ENCODE data around the gene TRIM33.
"Not testable (repeated sequence)": the region's sequence is repeated elsewhere in the genome, so short reads cannot be mapped to it uniquely, and the experiment has no call there.

Gene TRIM33

DNA sequence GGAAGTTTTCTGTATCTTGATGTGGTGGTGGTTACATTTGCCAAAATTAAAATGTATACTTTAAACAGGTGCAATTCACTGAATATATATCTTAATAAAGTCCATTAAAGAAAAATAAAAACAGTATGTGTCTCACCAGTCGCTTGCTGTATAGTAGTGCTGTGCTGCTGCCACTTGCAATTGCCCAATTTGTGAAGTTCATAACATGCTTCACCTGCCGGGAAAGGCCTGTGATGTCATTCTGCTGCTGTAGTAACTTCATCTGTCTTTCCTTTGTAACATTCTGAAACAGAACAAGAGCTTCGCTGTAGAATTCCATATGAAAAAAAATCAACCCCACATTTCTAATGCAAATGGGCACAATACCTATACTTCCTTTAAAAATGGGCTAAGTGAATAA is 83.4 kb downstream of the TRIM33 start:
- H3K4me2 ChIP-seq (ENCODE audit: low read length) = no peak overlapping the region
- H3K9me3 ChIP-seq (ENCODE audit: control insufficient read depth, low read length) = no peaks in the 10 kb centered on the region
- no peaks in the 10 kb centered on the region for H3K4me1 ChIP-seq
- H2AFZ ChIP-seq = no peak overlapping the region
- no peak overlapping the region for H3K27ac ChIP-seq
- no peaks in the 10 kb centered on the region for H3K27me3 ChIP-seq (ENCODE audit: control insufficient read depth, insufficient read depth, low read length)
- no peaks in the 10 kb centered on the region for H3K79me2 ChIP-seq
- no peaks in the 10 kb centered on the region for H3K36me3 ChIP-seq (ENCODE audit: control insufficient read depth, insufficient read depth, low read length)
- H3K4me3 ChIP-seq (ENCODE audit: low read depth, low read length) = no peak overlapping the region
- no peak overlapping the region for H3K9ac ChIP-seq
- TF ChIP-seq, protein P1, sequence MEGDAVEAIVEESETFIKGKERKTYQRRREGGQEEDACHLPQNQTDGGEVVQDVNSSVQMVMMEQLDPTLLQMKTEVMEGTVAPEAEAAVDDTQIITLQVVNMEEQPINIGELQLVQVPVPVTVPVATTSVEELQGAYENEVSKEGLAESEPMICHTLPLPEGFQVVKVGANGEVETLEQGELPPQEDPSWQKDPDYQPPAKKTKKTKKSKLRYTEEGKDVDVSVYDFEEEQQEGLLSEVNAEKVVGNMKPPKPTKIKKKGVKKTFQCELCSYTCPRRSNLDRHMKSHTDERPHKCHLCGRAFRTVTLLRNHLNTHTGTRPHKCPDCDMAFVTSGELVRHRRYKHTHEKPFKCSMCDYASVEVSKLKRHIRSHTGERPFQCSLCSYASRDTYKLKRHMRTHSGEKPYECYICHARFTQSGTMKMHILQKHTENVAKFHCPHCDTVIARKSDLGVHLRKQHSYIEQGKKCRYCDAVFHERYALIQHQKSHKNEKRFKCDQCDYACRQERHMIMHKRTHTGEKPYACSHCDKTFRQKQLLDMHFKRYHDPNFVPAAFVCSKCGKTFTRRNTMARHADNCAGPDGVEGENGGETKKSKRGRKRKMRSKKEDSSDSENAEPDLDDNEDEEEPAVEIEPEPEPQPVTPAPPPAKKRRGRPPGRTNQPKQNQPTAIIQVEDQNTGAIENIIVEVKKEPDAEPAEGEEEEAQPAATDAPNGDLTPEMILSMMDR (IDR thresholded peaks at IDR 0.05) = no peak

DNA sequence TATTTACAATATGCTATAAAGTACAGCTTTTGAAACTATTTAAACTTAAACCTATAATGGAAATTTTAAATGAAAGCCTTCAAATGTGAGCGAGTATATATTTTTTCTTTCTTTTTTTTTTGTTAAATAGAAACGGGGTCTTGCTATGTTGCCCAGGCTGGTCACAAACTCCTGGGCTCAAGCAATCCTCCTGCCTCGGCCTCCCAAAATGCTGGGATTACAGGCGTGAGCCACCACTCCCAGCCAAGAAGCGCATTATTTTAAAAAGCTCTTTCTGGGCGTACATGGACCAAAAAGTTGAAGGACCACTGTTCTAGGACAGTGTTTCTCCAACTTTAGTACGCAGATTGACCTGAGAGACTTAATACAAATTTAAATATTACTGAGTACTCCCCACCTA is 87.5 kb downstream of the TRIM33 start:
- TF ChIP-seq, protein P1 (IDR thresholded peaks at IDR 0.05) = no peak
- H3K79me2 ChIP-seq = no peaks in the 10 kb centered on the region
- no peaks in the 10 kb centered on the region for H3K27me3 ChIP-seq (ENCODE audit: control insufficient read depth, insufficient read depth, low read length)
- no peak overlapping the region for H3K9ac ChIP-seq
- H3K9me3 ChIP-seq (ENCODE audit: control insufficient read depth, low read length) = no peaks in the 10 kb centered on the region
- no peak overlapping the region for H3K4me3 ChIP-seq (ENCODE audit: low read depth, low read length)
- H3K4me2 ChIP-seq (ENCODE audit: low read length) = no peak overlapping the region
- H3K36me3 ChIP-seq (ENCODE audit: control insufficient read depth, insufficient read depth, low read length) = no peaks in the 10 kb centered on the region
- no peaks in the 10 kb centered on the region for H3K4me1 ChIP-seq
- no peak overlapping the region for H3K27ac ChIP-seq
- no peak overlapping the region for H2AFZ ChIP-seq

DNA sequence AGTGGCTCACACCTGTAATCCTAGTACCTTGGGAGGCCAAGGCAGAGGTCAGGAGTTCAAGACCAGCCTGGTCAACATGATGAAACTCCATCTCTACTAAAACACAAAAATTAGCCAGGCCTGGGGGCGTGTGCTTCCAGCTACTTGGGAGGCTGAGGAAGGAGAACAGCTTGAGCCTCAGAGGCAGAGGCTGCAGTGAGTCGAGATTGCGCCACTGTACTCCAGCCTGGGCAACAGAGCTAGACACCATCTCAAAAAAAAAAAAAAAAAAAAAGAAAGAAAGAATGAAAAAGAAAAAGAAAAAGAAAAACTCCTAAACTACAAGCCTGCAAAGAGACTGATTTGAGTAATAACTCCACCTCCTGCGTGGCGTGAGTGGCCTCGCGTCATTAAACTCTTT is 92.1 kb downstream of the TRIM33 start:
- not testable (repeated sequence) for H3K4me1 ChIP-seq; H3K4me2 ChIP-seq (ENCODE audit: low read length); H2AFZ ChIP-seq; H3K9ac ChIP-seq; H3K27me3 ChIP-seq (ENCODE audit: control insufficient read depth, insufficient read depth, low read length); H3K27ac ChIP-seq; H3K79me2 ChIP-seq; H3K36me3 ChIP-seq (ENCODE audit: control insufficient read depth, insufficient read depth, low read length); H3K4me3 ChIP-seq (ENCODE audit: low read depth, low read length); H3K9me3 ChIP-seq (ENCODE audit: control insufficient read depth, low read length)

DNA sequence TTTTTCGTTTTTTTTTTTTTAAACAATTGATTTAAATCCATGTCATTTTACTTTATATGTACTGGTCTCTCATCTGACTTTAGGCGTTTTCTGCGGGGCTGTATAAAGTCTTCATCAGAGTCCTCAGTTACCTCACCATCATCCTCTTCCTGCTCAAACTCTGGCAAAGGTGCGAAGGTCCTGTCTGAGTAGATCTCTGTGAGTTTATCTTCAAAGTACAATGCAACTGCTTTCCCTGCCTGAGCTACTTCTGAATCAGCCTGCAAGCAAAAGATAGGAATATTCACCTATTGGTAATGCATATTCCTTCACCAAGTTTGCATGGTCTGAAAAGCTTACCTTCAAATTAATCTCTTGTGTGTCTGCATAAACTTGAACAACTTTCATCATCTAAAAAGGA is 113.4 kb downstream of the TRIM33 start:
- Histone ChIP-seq H3K27ac (no peak overlapping the region), H3K9ac (no peak overlapping the region), H3K9me3 (ENCODE audit: control insufficient read depth, low read length) (no peaks in the 10 kb centered on the region), H2AFZ (no peak overlapping the region), H3K36me3 (ENCODE audit: control insufficient read depth, insufficient read depth, low read length) (no peaks in the 10 kb centered on the region), H3K27me3 (ENCODE audit: control insufficient read depth, insufficient read depth, low read length) (no peaks in the 10 kb centered on the region), H3K4me2 (ENCODE audit: low read length) (no peak overlapping the region), H3K79me2 (no peaks in the 10 kb centered on the region), H3K4me3 (ENCODE audit: low read depth, low read length) (no peak overlapping the region), H3K4me1 (no peaks in the 10 kb centered on the region)
- TF ChIP-seq, protein P1 (IDR thresholded peaks at IDR 0.05) = no peak

DNA sequence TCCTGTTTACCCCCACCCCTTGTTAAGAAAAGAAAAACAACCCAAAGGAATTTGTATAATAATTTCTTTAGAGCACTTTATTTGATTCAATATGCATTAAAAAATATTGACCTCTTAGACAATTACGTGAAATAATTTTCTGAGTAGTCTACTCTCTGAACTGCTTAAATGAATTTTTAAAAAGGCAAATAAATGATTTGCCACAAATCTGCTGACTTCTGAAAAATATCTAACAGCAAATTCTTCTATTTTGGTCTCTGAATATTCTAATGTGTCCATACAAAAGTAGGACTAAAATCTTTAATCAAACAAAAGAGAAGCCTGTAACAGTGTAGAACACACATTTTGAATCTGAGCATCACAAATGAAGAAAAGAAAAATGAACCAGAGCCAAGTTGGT is 115.1 kb downstream of the TRIM33 start:
- Histone ChIP-seq H2AFZ (no peak overlapping the region), H3K4me2 (ENCODE audit: low read length) (no peak overlapping the region), H3K27me3 (ENCODE audit: control insufficient read depth, insufficient read depth, low read length) (no peaks in the 10 kb centered on the region), H3K4me1 (no peaks in the 10 kb centered on the region), H3K27ac (no peak overlapping the region), H3K36me3 (ENCODE audit: control insufficient read depth, insufficient read depth, low read length) (no peaks in the 10 kb centered on the region), H3K9me3 (ENCODE audit: control insufficient read depth, low read length) (no peaks in the 10 kb centered on the region), H3K9ac (no peak overlapping the region), H3K79me2 (no peaks in the 10 kb centered on the region), H3K4me3 (ENCODE audit: low read depth, low read length) (no peak overlapping the region)
- TF ChIP-seq, protein P1 (IDR thresholded peaks at IDR 0.05) = no peak

Data from parathyroid adenoma (tissue), 2 donors.